Measurements from ENCODE around the gene PROZ. TPM values are rescaled to one million over a fixed set of nuclear protein-coding genes. Genes with fewer than 3 reads are reported as not detected.

PROZ gene
- total and polyA plus RNA-seq, 9 of the 15 experiments (the other 6 are each of a cell fraction or from before 2014, with no cell fraction given) = not detected

DNA sequence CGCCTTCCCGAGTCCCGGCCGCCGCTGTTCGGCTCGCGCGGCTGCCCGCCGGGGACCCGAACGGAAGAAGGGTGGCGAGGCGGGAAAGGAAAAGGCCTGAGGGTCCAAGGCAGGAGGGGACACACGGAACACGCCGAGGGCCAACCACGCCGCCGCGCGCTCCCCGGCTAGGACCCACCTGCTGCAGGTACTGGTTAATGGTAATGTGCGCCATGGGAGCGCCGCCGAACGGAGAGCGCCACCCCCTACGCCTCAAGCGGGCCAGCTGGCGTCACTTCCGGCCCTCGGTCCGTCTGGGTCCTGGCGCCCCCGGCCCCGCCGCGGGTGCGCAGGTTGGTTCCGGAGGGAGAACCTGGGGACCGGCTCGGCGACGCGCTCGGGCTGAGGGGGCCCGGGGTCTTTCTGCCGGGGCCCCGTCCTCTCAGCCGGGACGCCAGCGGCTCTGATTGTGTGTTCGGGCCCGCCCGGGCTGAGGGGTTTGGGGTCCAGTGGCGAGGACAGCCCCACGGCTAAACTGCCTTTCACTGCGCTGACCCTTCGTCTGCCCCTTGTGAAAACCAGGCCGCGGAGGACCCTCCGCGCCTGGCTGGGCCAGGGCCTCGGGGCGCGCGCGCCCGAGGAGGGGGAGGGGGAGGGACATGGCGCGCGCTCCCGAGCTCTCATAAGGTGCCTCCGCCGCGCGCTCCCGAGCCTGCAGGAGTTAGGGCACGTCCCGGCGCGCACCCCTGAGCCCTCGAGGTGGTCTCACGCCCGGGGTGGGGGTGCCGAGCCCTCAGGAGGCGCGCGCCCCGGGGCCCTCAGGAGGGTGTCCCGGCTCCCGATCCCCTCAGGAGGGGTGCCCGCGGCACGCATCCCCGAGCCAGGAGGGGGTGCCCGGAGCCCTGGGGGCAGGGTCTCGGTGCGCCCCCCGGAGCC lies 50.2 kb downstream of the PROZ start, which contains the start of gene PCID2 (continued):
- TF ChIP-seq ESRRB (CRISPR knock-in tag; IDR thresholded peaks at IDR 0.05; ENCODE audit: borderline replicate concordance) (no peak), STAT5A (IDR thresholded peaks at IDR 0.05; ENCODE audit: borderline replicate concordance, low read length) (no peak), EGR1 (conservative IDR thresholded peaks at IDR 0.05) (no peak), MYBL2 (IDR thresholded peaks at IDR 0.05; ENCODE audit: low read depth) (no peak), MYBL2 (CRISPR knock-in tag; IDR thresholded peaks at IDR 0.05; ENCODE audit: borderline replicate concordance) (no peak), NR2F6 (CRISPR knock-in tag; IDR thresholded peaks at IDR 0.05) (no peak), ZNF121 (CRISPR knock-in tag; conservative IDR thresholded peaks at IDR 0.05) (no peak), STAT5B (CRISPR knock-in tag; IDR thresholded peaks at IDR 0.05) (no peak), FOSL1 (tag; conservative IDR thresholded peaks at IDR 0.05) (peak; percentile 55), HNRNPK (IDR thresholded peaks at IDR 0.05; ENCODE audit: low read depth, low read length, poor library complexity, severe bottlenecking) (no peak), RFX7 (CRISPR knock-in tag; IDR thresholded peaks at IDR 0.05) (no peak), ZNF778 (CRISPR knock-in tag; IDR thresholded peaks at IDR 0.05) (no peak), ZNF324 (CRISPR knock-in tag; IDR thresholded peaks at IDR 0.05) (no peak), TCF3 (CRISPR knock-in tag; IDR thresholded peaks at IDR 0.05) (no peak; the same call in 1 of the 2 replicates), LARP7 (IDR thresholded peaks at IDR 0.05) (no peak), MEF2A (IDR thresholded peaks at IDR 0.05; ENCODE audit: control insufficient read depth, low read depth, low read length) (0 out of 2 replicates have a peak, but pooled peaks have one; percentile 15), GABPA (tag; conservative IDR thresholded peaks at IDR 0.05; ENCODE audit: low read depth) (peak; percentile 98), PYGO2 (tag; IDR thresholded peaks at IDR 0.05) (no peak), NCOA4 (IDR thresholded peaks at IDR 0.05; ENCODE audit: partially characterized antibody) (no peak)
- TF ChIP-seq, protein P1, sequence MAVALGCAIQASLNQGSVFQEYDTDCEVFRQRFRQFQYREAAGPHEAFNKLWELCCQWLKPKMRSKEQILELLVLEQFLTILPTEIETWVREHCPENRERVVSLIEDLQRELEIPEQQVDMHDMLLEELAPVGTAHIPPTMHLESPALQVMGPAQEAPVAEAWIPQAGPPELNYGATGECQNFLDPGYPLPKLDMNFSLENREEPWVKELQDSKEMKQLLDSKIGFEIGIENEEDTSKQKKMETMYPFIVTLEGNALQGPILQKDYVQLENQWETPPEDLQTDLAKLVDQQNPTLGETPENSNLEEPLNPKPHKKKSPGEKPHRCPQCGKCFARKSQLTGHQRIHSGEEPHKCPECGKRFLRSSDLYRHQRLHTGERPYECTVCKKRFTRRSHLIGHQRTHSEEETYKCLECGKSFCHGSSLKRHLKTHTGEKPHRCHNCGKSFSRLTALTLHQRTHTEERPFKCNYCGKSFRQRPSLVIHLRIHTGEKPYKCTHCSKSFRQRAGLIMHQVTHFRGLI (CRISPR knock-in tag; IDR thresholded peaks at IDR 0.05) = no peak
- TF ChIP-seq, protein P2, sequence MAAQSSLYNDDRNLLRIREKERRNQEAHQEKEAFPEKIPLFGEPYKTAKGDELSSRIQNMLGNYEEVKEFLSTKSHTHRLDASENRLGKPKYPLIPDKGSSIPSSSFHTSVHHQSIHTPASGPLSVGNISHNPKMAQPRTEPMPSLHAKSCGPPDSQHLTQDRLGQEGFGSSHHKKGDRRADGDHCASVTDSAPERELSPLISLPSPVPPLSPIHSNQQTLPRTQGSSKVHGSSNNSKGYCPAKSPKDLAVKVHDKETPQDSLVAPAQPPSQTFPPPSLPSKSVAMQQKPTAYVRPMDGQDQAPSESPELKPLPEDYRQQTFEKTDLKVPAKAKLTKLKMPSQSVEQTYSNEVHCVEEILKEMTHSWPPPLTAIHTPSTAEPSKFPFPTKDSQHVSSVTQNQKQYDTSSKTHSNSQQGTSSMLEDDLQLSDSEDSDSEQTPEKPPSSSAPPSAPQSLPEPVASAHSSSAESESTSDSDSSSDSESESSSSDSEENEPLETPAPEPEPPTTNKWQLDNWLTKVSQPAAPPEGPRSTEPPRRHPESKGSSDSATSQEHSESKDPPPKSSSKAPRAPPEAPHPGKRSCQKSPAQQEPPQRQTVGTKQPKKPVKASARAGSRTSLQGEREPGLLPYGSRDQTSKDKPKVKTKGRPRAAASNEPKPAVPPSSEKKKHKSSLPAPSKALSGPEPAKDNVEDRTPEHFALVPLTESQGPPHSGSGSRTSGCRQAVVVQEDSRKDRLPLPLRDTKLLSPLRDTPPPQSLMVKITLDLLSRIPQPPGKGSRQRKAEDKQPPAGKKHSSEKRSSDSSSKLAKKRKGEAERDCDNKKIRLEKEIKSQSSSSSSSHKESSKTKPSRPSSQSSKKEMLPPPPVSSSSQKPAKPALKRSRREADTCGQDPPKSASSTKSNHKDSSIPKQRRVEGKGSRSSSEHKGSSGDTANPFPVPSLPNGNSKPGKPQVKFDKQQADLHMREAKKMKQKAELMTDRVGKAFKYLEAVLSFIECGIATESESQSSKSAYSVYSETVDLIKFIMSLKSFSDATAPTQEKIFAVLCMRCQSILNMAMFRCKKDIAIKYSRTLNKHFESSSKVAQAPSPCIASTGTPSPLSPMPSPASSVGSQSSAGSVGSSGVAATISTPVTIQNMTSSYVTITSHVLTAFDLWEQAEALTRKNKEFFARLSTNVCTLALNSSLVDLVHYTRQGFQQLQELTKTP (IDR thresholded peaks at IDR 0.05; ENCODE audit: low read depth in 1 of 2, partially characterized antibody in 2 of 2) = peak in 1 of 2 experiments; percentile 78
- TF ChIP-seq, protein P3, sequence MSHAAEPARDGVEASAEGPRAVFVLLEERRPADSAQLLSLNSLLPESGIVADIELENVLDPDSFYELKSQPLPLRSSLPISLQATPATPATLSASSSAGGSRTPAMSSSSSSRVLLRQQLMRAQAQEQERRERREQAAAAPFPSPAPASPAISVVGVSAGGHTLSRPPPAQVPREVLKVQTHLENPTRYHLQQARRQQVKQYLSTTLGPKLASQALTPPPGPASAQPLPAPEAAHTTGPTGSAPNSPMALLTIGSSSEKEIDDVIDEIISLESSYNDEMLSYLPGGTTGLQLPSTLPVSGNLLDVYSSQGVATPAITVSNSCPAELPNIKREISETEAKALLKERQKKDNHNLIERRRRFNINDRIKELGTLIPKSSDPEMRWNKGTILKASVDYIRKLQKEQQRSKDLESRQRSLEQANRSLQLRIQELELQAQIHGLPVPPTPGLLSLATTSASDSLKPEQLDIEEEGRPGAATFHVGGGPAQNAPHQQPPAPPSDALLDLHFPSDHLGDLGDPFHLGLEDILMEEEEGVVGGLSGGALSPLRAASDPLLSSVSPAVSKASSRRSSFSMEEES (CRISPR knock-in tag; IDR thresholded peaks at IDR 0.05) = no peak

Measured in K562 (cell line).